ENCODE results near the gene MDN1. TPM values are rescaled to one million over a fixed set of nuclear protein-coding genes. Genes with fewer than 3 reads are reported as not detected.
"Not testable (repeated sequence)": the region's sequence is repeated elsewhere in the genome, so short reads cannot be mapped to it uniquely, and the experiment has no call there.

Gene MDN1
- total RNA-seq, 1 experiment from 2014 or later = 12.7 TPM

DNA sequence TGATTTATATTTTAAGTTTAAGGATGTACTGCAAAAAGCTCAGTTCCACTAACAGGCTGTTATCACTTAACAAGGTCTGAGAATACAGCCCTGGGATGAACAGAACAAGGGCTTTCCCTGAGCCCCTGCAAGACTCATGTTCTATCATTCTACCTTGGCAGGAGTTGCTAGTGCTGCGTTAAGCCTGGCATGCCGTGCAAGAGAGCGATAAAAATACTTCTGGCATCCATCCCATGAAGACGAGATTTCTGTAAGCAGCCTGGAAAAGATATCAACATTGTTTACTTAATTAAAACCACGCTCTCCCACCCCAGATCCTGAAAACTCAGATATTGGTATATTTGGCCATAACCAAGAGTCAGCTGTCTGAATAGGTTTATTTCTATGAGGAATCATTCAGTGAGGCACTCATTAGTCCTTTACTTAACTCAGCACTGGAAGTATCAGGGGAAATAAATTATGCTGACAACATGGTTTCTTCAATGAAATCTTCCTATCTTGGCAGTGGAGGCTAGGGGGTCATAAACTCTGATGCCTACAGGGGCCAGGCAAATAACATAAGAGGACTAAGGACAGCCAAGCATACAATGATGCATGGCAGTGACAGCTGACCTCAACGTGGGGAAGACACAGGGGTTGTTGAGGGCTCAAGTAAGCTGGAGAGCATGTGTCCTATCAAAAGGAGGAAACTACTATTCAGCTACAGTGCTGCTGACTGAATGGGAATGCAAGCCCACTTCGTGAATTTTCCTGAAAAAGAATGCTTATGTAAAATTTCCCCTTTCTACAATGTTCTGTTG is 143.4 kb downstream of the MDN1 start:
- DNase-seq (ENCODE audit: low spot score) = peak; percentile 62
- in situ Hi-C loops (cut with HindIII; ENCODE audit: low sequenced_read_pairs) = no loop called here

DNA sequence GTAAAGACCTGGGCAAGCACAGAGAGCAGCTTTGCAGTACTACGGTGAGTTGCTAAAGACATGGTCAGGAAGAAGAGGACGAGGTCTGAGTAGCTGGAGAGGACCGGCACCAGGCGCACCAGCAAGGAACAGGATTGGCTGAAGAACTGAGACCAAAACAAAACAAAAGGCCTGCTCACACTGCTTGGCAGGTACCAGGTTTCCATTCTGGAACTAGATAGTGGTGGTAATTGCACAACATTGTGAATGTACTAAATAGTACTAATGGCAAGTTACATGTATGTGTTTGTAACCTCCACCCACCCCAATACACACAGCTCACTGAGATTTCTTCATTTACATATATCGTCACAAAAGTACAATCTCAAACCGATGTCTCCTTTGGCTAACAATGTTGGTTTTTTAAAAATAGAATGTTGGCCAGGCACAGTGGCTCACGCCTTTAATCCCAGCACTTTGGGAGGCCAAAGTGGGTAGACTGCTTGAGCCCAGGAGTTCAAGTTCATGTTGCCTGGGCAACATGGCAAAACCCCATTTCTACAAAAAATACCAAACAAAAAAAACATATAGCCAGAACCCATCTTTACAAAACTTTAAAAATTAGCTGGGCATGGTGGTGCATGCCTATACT is 148.5 kb downstream of the MDN1 start:
- in situ Hi-C loops (cut with HindIII; ENCODE audit: low sequenced_read_pairs) = no loop called here
- no peak for DNase-seq (ENCODE audit: low spot score)

DNA sequence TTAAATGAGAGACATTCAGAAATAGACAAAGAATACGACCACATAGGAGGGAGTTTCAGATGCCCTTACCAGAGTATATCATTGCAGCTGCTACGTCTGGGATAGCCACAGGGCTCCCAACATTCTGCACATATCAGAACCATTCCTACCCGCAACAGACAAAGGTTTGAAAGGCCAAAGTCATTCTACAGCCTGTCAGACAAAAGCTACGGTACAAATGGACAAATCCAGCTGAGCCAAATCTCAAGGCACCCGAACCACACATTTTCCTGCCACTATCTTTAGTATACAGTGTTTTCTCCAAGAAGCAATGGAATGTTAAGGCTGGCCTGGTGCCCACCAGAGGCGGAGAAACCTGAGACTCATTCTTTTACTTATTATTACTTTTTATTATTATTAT is 150.6 kb downstream of the MDN1 start:
- in situ Hi-C loops (cut with HindIII; ENCODE audit: low sequenced_read_pairs) = no loop called here

DNA sequence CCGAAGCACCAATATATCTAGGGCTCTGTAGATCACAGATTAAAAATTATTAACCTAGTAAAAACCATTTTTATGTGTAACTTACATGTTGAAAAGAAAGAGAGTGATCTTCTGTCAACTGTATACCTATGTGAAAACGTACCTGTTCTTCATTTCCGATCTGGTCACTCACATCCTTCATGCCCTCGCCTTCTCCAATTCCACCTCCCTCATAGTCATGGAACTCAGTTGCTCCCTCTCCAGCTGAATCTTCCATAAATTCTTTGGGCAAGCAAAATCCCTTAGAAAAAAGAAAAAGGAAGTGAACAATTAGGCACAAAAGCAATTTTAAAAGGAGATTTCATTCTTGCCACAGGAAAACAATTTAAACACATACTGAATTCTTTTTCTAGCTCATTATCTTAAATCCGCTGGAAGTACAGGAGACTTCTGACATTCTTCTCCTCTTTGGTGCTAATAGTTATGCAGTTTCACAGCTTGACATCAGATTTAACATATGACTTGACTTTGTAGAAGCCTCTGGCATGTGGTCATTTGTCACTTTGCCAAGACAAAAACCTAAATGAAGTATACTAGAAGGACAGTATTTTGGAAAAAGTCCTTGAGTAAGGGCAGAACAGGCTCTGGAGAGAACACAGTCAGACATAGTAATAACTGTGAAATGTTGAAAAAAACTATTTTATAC is 151.6 kb downstream of the MDN1 start:
- DNase-seq (ENCODE audit: low spot score) = peak; percentile 12
- in situ Hi-C loops (cut with HindIII; ENCODE audit: low sequenced_read_pairs) = no loop called here

More for the DNA sequence above, 150.6 kb downstream of the MDN1 start:
- DNase-seq (ENCODE audit: low spot score) = no peak

DNA sequence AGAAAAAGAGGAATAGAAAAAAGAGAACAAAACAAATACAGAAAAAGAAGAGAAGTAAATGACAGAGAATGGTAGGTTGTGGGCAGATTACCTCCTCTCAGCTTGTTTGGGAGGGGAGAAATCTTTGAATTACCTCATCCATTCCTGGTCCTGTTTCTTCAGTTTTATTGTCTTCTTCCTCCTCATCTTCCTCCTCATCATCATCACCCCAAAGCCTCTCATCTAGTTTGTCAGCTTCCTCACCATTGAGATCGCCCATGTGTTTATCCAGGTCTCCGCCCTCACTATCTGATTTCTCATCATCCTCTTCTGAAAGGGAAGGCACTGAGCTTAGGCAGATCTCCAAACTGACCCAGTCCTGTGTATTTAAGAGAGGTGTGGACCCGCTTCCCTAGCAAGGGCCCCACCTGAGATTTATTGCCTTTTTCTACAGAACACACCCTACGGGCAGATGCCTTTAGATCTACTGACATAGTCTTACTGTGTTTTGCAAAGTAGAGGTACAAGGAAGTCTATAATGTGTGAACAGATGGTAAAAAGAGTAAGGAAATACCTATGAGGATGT is 156.9 kb downstream of the MDN1 start:
- in situ Hi-C loops (cut with HindIII; ENCODE audit: low sequenced_read_pairs) = no loop called here

DNA sequence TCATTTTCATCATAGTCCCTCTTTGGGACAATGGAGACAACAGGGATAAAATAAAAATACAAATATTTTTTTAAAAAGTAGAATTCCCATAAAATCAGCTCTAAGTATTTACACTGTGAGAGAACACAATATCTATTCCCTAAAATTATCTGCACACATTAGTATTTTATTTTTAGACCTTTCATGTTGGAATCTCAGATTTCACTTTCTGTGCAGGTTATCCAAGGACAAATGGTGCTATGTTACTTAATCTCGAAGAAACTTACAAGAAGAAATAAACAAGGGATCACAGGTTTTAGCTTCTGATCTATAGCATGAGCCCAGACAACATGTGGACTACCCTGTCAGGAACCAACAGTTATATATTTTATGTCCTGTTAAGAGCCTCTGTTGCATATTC is 158.0 kb downstream of the MDN1 start:
- in situ Hi-C loops (cut with HindIII; ENCODE audit: low sequenced_read_pairs) = no loop called here
- no peak for DNase-seq (ENCODE audit: low spot score)

More for the DNA sequence above, 156.9 kb downstream of the MDN1 start:
- no peak for DNase-seq (ENCODE audit: low spot score)

DNA sequence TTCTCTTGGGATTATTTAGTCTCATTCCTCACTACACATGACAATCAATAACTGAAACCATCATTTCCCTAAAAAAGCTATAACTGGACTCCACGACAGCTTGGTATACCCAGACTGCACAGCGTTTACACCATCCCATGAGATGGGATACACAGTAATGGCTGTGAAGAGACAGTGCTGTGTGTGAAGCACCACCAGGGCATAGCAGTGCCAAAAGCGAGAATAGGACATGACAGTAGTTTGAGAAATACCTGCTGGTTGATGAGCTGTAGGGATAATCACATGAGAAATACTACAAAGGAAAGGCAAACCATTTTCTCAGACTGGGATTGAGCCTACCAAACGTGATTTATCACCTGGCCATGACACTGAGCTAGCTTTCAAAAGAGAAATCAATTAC is 158.6 kb downstream of the MDN1 start:
- no peak for DNase-seq (ENCODE audit: low spot score)
- in situ Hi-C loops (cut with HindIII; ENCODE audit: low sequenced_read_pairs) = no loop called here

DNA sequence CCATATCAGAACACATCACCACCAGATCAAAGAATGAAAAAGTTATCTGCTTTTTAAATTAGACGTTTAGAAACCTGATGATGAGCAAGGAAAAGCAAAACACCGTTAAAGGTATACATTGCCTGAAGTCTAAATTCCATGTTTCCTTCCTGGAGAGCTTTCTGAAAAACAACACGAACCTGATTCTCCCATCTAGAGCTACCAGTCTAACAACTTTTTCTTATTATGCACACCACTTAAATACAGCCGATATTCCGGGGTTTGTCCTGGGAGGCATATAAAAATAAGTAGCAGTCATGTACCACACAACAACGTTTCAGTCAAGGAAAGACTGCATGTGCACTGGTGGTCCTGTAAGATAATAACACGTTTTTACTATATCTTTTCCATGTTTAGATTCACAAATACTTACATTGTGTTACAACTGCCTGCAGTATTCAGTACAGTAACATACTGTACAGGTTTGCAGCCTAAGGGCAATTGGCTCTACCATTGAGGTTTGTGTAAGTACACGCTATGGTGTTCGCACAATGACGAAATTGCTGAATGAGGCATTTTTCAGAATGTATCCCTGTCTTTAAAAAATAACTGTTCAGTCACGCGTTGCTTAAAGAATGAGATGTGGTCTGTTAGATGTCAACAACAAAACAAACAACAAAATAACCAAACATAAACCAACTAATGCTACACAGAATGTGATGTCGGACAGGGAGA is 162.0 kb downstream of the MDN1 start:
- in situ Hi-C loops (cut with HindIII; ENCODE audit: low sequenced_read_pairs) = no loop called here
- DNase-seq (ENCODE audit: low spot score) = no peak

DNA sequence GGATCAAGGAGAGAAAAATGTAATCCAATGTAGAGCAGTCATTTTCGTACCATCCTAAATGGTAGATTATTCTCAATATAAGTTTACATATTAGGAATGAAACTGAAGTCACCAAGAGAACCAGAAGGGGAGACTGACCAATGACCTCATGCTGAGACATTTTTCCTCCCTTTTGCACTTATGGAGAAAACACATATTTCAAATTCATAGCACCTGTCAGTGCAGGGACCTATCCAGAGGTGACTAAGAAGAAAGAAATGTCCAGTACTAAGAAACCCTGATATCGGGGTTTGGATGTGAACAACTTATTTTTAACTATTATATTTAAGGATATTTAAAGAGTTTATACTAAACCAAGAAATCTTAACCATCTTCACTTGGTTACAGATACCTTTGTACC is 164.5 kb downstream of the MDN1 start:
- no peak for DNase-seq (ENCODE audit: low spot score)
- in situ Hi-C loops (cut with HindIII; ENCODE audit: low sequenced_read_pairs) = no loop called here

DNA sequence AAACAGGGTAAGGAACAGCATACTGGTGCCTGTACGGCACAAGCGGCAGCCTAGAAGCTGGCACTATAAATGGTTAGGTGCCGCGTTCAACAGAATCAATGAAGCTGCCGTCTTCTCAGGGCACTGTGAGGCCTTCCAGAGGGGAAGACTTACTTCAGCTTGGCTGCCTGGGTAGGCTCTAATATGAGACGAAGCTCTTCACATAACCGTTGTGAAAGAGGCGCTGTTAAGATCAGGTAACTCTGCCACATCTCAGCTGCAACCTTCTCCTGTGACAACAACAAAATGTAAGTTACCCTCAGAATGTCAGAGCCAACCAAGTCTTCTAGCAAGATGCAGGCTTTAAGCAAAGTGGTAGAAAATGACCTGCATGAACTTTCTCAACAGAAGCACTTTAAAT is 169.0 kb downstream of the MDN1 start:
- in situ Hi-C loops (cut with HindIII; ENCODE audit: low sequenced_read_pairs) = no loop called here
- DNase-seq (ENCODE audit: low spot score) = no peak

DNA sequence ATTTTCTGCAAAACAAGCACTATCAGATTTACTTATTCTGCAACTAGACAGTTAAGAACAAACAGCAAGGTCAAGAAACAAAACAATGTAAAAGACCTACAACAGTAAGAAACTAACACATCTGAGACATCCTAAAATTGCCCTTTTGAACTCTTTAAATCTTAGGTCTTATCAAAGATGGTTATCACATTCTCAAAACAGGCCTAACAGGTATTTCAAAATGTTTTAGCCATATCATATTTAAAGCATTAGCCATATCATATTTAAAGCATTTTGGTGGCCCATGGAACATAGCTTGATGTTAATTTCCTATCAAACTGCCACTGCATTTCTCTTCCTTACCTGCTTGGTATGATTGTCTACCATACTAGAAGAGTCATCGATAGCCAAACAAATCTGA is 169.9 kb downstream of the MDN1 start:
- in situ Hi-C loops (cut with HindIII; ENCODE audit: low sequenced_read_pairs) = no loop called here
- DNase-seq (ENCODE audit: low spot score) = no peak

DNA sequence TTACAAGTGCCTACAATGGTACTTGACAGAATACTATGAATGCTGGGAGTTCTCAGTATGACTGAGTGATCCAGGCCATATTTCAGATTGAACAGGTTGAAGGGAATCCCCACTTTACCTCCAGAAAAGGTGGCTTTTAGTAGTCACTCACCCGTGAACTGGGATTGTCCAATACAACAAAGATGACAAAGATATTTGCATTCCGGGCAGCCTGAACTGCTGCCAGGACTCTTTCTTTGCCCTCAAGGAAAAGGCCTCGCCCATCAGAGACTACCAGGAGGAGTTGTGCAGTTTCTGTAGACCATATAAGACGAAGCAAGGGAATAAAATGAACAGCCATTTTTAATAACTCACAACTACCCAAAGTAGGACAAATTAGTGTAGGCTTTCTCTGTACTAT is 174.7 kb downstream of the MDN1 start:
- DNase-seq (ENCODE audit: low spot score) = no peak
- in situ Hi-C loops (cut with HindIII; ENCODE audit: low sequenced_read_pairs) = no loop called here

DNA sequence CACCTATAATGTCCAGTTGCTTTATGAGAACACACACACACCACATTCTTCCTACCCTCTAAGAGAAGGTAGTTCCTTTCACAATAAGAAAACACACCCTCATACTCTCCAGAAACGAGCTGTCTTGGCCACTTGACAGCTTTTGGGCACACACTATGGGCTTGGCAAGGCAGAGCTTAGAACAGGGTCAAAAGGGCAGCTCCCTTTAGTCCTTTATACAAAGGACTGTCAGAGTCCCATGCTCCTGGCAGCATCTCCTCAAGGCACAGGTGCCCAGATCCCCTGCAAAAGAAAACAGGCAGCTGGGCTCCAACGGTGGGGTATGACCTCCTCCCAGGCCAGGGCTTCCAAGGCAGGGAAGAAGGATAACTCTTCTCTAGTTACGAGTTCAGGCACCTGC is 176.2 kb downstream of the MDN1 start:
- in situ Hi-C loops (cut with HindIII; ENCODE audit: low sequenced_read_pairs) = no loop called here
- DNase-seq (ENCODE audit: low spot score) = no peak

DNA sequence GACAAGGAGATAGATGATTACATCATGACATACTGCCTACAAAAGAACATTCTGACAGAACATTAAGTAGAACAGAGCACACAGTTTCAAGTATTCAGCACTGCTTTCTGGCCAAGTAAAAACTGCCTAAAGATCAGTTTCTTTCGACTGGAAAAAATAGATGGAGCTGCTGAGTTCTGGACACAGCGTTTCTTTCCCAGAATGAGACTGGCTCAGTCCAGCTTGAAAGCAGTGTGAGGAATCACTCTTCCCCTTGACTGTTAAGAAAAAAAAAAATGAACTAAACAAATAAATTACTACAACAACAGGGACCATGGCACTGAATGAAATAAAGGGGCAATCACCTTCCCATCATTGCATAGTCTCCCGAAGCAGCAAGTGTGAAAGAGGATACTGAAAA is 176.6 kb downstream of the MDN1 start:
- in situ Hi-C loops (cut with HindIII; ENCODE audit: low sequenced_read_pairs) = no loop called here
- no peak for DNase-seq (ENCODE audit: low spot score)

DNA sequence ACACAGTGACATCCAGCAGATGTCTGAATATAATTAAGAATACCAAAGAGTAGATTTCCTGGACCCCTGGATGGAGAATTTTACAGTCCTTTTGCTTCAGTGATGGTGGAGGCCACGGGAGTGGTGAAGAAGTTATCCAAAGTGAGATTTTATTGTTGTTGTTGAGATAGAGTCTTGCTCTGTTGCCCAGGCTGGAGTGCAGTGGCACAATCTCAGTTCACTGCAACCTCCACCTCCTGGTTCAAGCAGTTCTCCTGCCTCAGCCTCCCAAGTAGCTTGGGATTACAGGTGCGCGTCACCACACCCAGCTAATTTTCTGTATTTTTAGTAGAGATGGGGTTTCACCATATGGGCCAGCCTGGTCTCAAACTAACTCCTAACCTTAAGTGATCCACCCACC is 178.0 kb downstream of the MDN1 start:
- in situ Hi-C loops (cut with HindIII; ENCODE audit: low sequenced_read_pairs) = not testable (repeated sequence)

DNA sequence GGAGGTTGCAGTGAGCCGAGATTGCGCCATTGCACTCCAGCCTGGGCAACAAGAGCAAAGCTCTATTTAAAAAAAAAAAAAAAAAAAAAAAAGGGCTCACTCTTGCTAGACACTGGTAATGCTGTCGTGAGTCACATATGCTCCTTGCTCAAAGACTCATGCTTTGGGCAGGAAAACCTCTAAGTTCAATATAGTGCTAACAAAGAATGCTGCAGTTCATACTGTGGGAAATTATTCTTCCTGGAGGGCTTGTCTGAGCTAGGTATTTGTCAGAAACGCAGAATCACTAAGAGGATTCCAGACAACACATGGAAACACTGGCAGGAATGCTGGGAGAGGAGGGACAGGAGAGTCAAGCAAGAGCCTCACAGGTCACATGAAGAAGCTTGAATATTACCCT is 178.8 kb downstream of the MDN1 start:
- in situ Hi-C loops (cut with HindIII; ENCODE audit: low sequenced_read_pairs) = no loop called here
- DNase-seq (ENCODE audit: low spot score) = no peak

More for the DNA sequence above, 178.0 kb downstream of the MDN1 start:
- not testable (repeated sequence) for DNase-seq (ENCODE audit: low spot score)

DNA sequence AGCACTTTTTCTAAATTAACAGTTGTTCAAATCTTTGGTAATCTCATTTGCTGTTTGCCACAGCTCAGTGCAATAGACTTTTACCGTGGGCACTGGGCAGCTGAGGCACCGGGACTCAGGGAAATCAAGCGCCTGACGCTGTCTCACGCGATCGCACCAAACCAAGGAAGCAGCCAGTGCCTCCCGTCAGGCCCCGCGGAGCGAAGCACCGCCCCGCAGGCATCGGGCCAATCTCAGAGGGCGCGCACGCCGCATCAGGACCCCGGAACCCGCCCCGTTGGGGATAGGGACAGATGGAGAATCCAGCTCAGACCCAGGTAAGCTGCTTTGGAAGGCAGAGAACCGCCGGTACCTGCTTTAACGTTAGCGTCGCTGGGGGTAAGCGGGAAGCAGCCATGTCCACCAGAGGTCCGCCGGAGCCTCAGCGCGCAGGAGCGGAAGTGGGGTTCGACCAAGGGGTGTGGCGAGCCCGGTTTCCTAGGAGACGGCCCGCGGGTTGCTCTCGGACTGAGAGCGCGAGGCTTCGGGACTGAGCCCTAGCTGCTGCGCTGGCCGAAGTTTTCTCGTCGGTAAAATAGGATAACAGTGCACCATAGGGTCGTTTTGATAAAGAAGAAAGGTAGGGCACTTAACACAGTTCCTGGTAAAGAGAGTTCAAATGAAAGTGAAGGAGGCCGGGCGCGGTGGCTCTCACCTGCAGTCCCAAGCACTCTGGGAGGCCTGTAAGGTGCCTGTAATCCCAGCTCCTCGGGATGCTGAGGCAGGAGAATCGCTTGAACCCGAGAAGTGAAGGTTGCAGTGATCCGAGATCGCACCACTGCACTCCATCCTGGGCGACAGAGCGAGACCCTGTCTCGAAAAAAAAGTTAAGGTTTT is 181.0 kb downstream of the MDN1 start, which contains the start of gene LYRM2:
Gene LYRM2 (minus strand): TSS at position 428 of the 876 bp plus-strand sequence. CDS start 31 bp downstream, at position 397.
- DNase-seq (ENCODE audit: low spot score) = peak; percentile 94
- in situ Hi-C loops (cut with HindIII; ENCODE audit: low sequenced_read_pairs) = loop anchor here (10.0 kb wide), 1 partner anchor 204 kb away; the partner anchor contains the start of gene ANKRD6

DNA sequence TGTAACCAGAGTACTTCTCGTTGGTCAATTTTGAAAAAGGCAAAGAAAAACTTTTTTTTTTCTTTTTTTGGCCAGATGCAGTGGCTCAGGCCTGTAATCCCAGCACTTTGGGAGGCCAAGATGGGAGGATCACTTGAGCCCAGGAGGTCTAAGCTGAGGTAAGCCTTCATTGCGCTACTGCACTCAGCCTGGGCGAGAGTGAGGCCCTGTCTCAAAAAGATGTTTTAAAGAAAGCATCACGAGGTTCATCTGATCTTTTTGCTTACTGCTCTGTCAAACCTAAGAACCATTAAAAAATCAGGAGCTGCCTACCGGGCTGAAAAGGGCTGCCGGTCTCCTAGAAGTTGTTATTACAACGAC is 181.7 kb downstream of the MDN1 start:
- no peak for DNase-seq (ENCODE audit: low spot score)
- in situ Hi-C loops (cut with HindIII; ENCODE audit: low sequenced_read_pairs) = loop anchor here (10.0 kb wide), 1 partner anchor 203 kb away; the partner anchor contains the start of gene ANKRD6

Data from G401 (cell line).